Heart right ventricle (tissue), 16 donors: Measurements from ENCODE around the gene ZNF436. TPM values are rescaled to one million over a fixed set of nuclear protein-coding genes. Genes with fewer than 3 reads are reported as not detected.
A peak's percentile ranks its signal among the peaks of the same experiment; 100 is the strongest.

Experiments used
- ATAC-seq, 8 donors: fragments of 200-7000 bp; cut with Tn5 transposase; one replicate each; pipeline ENCODE4 v1.9.1; 2020; ENCODE audit warnings: mild to moderate bottlenecking in 8 of 8, moderate library complexity in 8 of 8, moderate number of reproducible peaks in 1 of 8
- DNase-seq, 2 donors: peaks; one replicate each; pipeline ENCODE4 v3.0.0-alpha.2; 2020
- H3K27ac ChIP-seq, 10 donors: fragments of 200-600 bp; sonication (generic) in 2 of 10; one replicate each; pipeline versions ENCODE4 v1.5.0 to v1.8.0; 2020 to 2022; ENCODE audit warnings: mild to moderate bottlenecking in 3 of 10
- H3K27me3 ChIP-seq, 7 donors: fragments of 200-600 bp; one replicate each; pipeline ENCODE4 v1.8.0; 2021 to 2022; ENCODE audit warnings: mild to moderate bottlenecking in 2 of 7
- H3K36me3 ChIP-seq, 9 donors: fragments of 200-600 bp; sonication (generic) in 1 of 9; one replicate each; pipeline versions ENCODE4 v1.5.0 to v1.8.0; 2020 to 2022; ENCODE audit warnings: mild to moderate bottlenecking in 2 of 9
- H3K4me1 ChIP-seq, 9 donors: fragments of 200-600 bp; sonication (generic) in 1 of 9; one replicate each; pipeline versions ENCODE4 v1.5.0 to v1.8.0; 2020 to 2022; ENCODE audit warnings: mild to moderate bottlenecking in 4 of 9
- H3K4me3 ChIP-seq, 10 donors: fragments of 200-600 bp; sonication (generic) in 2 of 10; one replicate each; pipeline versions ENCODE4 v1.5.0 to v1.8.0; 2020 to 2022; ENCODE audit warnings: mild to moderate bottlenecking in 7 of 10, moderate library complexity in 2 of 10
- H3K9me3 ChIP-seq, 11 donors: fragments of 200-600 bp in 10 of 11; sonication (generic) in 2 of 11; one replicate each; pipeline versions ENCODE4 v1.5.0 to v1.8.0; 2013 to 2022; ENCODE audit warnings: mild to moderate bottlenecking in 2 of 11, control low read depth in 1 of 11, moderate library complexity in 1 of 11
- CTCF ChIP-seq, 9 donors: fragments of 200-600 bp; sonication (generic) in 2 of 9; IDR thresholded peaks; one replicate each; pipeline versions ENCODE4 v1.5.0 to v1.8.0; 2021 to 2022; ENCODE audit warnings: antibody characterized with exemption in 9 of 9, mild to moderate bottlenecking in 5 of 9, moderate library complexity in 1 of 9
- WGBS, 2 donors: extraction: QIAGEN DNeasy Blood & Tissue Kit; methylation state at CpG; one replicate each; pipeline ENCODE4 v1.1.7; 2013; ENCODE audit warnings: inconsistent platforms in 1 of 2; 5-methylcytosine and 5-hydroxymethylcytosine counted together
- intact Hi-C, 10 donors: fragments of 100-400 bp; cut with DNase I; formaldehyde crosslinking; loops; one replicate each; pipeline versions ENCODE4 v1.11.1 to v1.14.2; 2022
- polyA plus RNA-seq, 2 donors: library from polyadenylated mRNA; stranded (reverse); fragments of 200-250 nt; gene quantifications; one replicate each; pipeline ENCODE4 v1.2.3, GENCODE V29; 2013
- total RNA-seq, 10 donors: library from RNA; stranded (reverse); fragmentation: NEBNext Ultra II Directional in 3 of 10; extraction: Animal tissue kit (Norgen Biotek cat#: 25700) in 3 of 10; gene quantifications; one replicate each; pipeline versions ENCODE4 v1.2.1 to v1.2.4, GENCODE V29; 2021 to 2023
- donor health status: Arrhythmogenic right ventricular cardiomyopathy.
- donor health status: ischemic (EF 13 %, LVEDD 7.1; RV severe dilation, severe dysfunction).
- donor health status: healthy with polysubstance abuse.
- donor health status: DM: no; HTN: yes; CAD: no.
- donor health status: DM: no; HTN: no; CAD: no.
- donor health status: ischemic (EF 25% LVEDD 6.9; RV normal size, moderate dysfunction).
- donor health status: ischemic (EF 25% LVEDD 5.7; RV mildly dilated, moderate dysfunction).
- donor health status: healthy.
- donor health status: DM: yes; HTN: yes; CAD: no.
- donor health status: Ischemic cardiomyopathy.
- donor health status: ischemic (EF 35%, LVEDD 5.7; RV mildly dilated, moderate dysfunction).
- donor health status: nonischemic (EF 11% LVEDD 7.7; RV severe dilation, severe dysfunction).
- donor health status: DM: yes; HTN: yes; CAD: no.
- donor health status: PGD.
- donor health status: ischemic (EF 29% LVEDD 5.4; RV normal size, mild dysfunction).
- donor health status: nonischemic (EF 23%, LVEDD 6.1; RV moderate dilation, normal function).

ZNF436 gene
- total and polyA plus RNA-seq, 12 donors: 3.3 to 25.5 (median 14.7) TPM

DNA sequence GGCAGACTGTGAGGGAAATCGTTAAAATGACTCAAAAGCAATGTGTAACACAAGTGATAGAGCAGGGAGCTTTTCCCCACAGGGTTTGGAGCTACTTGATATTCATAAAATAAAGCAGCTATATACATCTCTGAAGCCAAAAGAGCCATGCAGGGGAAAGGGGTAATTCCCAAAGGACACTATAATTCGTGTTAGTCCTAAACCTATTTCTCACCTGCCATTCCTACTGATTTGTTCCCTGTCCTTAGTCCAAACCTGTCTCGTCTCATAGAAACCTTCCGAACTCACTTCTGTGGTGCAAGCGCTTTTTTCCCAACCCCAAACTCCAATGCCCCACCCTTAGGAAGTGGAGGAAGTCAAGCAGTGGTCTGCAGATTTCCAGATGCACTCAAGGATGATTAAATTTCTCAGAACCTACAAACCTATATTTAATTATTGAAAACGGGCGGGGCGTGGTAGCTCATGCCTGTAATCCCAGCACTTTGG lies 24.6 kb downstream of the ZNF436 start:
- peak overlapping the region; percentile 75 to 98 (median 96) for H3K27ac ChIP-seq
- intact Hi-C loops: loop anchor here in 8 of 10 donors (1.0 to 10.0 kb wide), 7 partner anchors 23 to 137 kb away; partner anchors contain the start of genes ZNF436 (in 2 of the 8) and ASAP3 (in 1 of the 8)
- no peak for ATAC-seq
- 23 to 32% methylated on average over 8 of the region's 8 CpGs for WGBS, 2 donors
- peak overlapping the region; percentile 87 to 99 (median 90) for H3K4me3 ChIP-seq
- H3K4me1 ChIP-seq: peaks cover 2 to 42% (median 38%) of the 10 kb centered on the region in 9 donors
- H3K9me3 ChIP-seq: no peaks in the 10 kb centered on the region
- no peaks in the 10 kb centered on the region for H3K27me3 ChIP-seq
- TF ChIP-seq CTCF (IDR thresholded peaks at IDR 0.05): no peak
- no peak for DNase-seq
- H3K36me3 ChIP-seq: no peaks in the 10 kb centered on the region

GRCh38 chr1:23344111-23344986 lies 25.3 kb downstream of the ZNF436 start, which contains the start of gene HNRNPR:
HNRNPR (minus strand) TSS chr1:23344284; CDS start chr1:23341008, 3,276 bp downstream.
- peak within 1 kb of the TSS; percentile 92 to 98 (median 96) for H3K27ac ChIP-seq
- H3K9me3 ChIP-seq: no peaks in the 10 kb centered on the region
- WGBS, 2 donors: 0 to 1% methylated on average over 77 to 87 of the region's 87 CpGs
- ATAC-seq (peak; percentile 96 to 99 (median 98)), DNase-seq (peak; percentile 100)
- peaks cover 2 to 49% (median 42%) of the 10 kb centered on the region in 9 donors for H3K4me1 ChIP-seq
- intact Hi-C loops: loop anchor here in 8 of 10 donors (1.0 to 10.0 kb wide), 7 partner anchors 24 to 138 kb away; partner anchors contain the start of genes ZNF436 (in 2 of the 8) and ASAP3 (in 1 of the 8)
- H3K4me3 ChIP-seq: peak within 1 kb of the TSS; percentile 87 to 99 (median 90)
- H3K36me3 ChIP-seq: no peaks in the 10 kb centered on the region
- no peaks in the 10 kb centered on the region for H3K27me3 ChIP-seq
- peak in 6 of 9 donors; percentile 14 to 35 (median 22) for TF ChIP-seq CTCF (IDR thresholded peaks at IDR 0.05)

DNA sequence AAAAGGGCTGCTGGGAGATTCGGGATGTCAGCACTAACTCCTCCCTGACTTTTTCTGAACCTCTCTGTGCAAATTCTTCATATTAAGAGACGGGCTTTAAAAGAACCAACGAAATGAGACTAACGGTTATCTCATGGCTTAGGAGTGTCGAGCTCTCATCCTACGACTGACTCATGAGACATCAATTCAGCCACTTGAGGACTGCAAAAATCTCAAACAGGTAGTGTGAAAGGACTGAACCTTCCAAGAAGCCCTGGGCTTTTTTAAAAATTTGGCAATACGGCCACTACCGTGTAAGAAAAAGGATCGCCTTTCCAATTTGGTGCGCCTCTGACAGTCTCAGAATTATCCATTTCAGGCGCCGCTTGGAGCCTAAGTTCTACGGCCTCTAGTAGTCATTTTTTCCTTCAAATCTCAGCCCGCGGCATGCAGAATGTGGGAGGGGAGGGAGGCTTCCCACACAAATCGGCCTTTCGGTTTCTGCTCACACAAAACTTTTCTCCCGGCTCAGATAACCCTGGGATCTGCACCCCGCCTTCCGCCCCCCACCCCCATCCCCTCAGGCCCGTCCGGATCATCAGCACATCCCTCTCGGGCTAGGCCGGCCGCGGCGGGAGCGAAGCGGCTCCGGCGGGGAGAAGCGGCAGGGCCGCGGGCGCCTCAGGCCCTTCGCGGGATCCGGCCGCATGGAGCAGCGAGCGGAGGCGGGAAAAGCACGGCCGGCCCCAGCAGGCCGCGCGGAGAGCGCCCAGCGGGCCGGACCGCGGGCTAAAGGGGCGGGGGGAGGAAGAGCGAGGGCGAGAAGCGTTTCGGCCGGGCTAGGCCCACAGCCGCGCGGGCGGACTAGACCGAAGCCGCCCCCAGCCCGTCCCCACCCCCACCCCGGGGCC lies 26.2 kb downstream of the ZNF436 start:
- no peaks in the 10 kb centered on the region for H3K9me3 ChIP-seq
- H3K4me3 ChIP-seq: peak overlapping the region; percentile 87 to 99 (median 90)
- 0 to 1% methylated on average over 66 of the region's 66 CpGs for WGBS, 2 donors
- DNase-seq (peak in 1 of 2 donors; percentile 36), ATAC-seq (peak in 7 of 8 donors; percentile 18 to 57 (median 36))
- no peaks in the 10 kb centered on the region for H3K27me3 ChIP-seq
- peaks cover 0 to under 1% (median 0%) of the 10 kb centered on the region in 9 donors for H3K36me3 ChIP-seq
- intact Hi-C loops: loop anchor here in 8 of 10 donors (1.0 to 10.0 kb wide), 7 partner anchors 25 to 139 kb away; partner anchors contain the start of genes ZNF436 (in 2 of the 8) and ASAP3 (in 1 of the 8)
- H3K4me1 ChIP-seq: peaks cover 2 to 58% (median 51%) of the 10 kb centered on the region in 9 donors
- peak overlapping the region; percentile 92 to 98 (median 96) for H3K27ac ChIP-seq
- TF ChIP-seq CTCF (IDR thresholded peaks at IDR 0.05): no peak
